ENCODE measurements around the gene RNF6.
A peak's percentile ranks its signal among the peaks of the same experiment; 100 is the strongest.
"Not testable (repeated sequence)": the region's sequence is repeated elsewhere in the genome, so short reads cannot be mapped to it uniquely, and the experiment has no call there.

Gene RNF6

GRCh38 chr13:26221721-26222519, at the start of gene RNF6:
TSS of gene RNF6 (minus strand) at chr13:26222314. CDS start at chr13:26219649, 2,665 bp downstream.
- peak; percentile 96 for DNase-seq
- in situ Hi-C loops (cut with HindIII; ENCODE audit: low pct_ligation_motif_present, low pct_unique_long_range_greater_than_20kb, low sequenced_read_pairs): no loop called here

- in situ Hi-C loops (cut with HindIII; ENCODE audit: low pct_ligation_motif_present, low pct_unique_long_range_greater_than_20kb, low sequenced_read_pairs): no loop called here
- no peak for DNase-seq
These were observed 48.6 kb upstream of the RNF6 start for GRCh38 chr13:26270707-26271106.

GRCh38 chr13:26266311-26266710, 44.2 kb upstream of the RNF6 start:
- DNase-seq: no peak
- in situ Hi-C loops (cut with HindIII; ENCODE audit: low pct_ligation_motif_present, low pct_unique_long_range_greater_than_20kb, low sequenced_read_pairs): no loop called here

- no peak for DNase-seq
- in situ Hi-C loops (cut with HindIII; ENCODE audit: low pct_ligation_motif_present, low pct_unique_long_range_greater_than_20kb, low sequenced_read_pairs): no loop called here
These were observed 40.0 kb upstream of the RNF6 start for GRCh38 chr13:26262156-26262555.

GRCh38 chr13:26259634-26260033, 37.5 kb upstream of the RNF6 start:
- in situ Hi-C loops (cut with HindIII; ENCODE audit: low pct_ligation_motif_present, low pct_unique_long_range_greater_than_20kb, low sequenced_read_pairs): no loop called here
- DNase-seq: no peak

- DNase-seq: no peak
- in situ Hi-C loops (cut with HindIII; ENCODE audit: low pct_ligation_motif_present, low pct_unique_long_range_greater_than_20kb, low sequenced_read_pairs): no loop called here
These were observed 34.9 kb upstream of the RNF6 start for GRCh38 chr13:26257049-26257448.

GRCh38 chr13:26255691-26256277, 33.7 kb upstream of the RNF6 start:
- in situ Hi-C loops (cut with HindIII; ENCODE audit: low pct_ligation_motif_present, low pct_unique_long_range_greater_than_20kb, low sequenced_read_pairs): no loop called here
- DNase-seq: peak; percentile 36

GRCh38 chr13:26255115-26255514, 33.0 kb upstream of the RNF6 start:
- no peak for DNase-seq
- in situ Hi-C loops (cut with HindIII; ENCODE audit: low pct_ligation_motif_present, low pct_unique_long_range_greater_than_20kb, low sequenced_read_pairs): no loop called here

GRCh38 chr13:26254583-26255111, 32.5 kb upstream of the RNF6 start:
- in situ Hi-C loops (cut with HindIII; ENCODE audit: low pct_ligation_motif_present, low pct_unique_long_range_greater_than_20kb, low sequenced_read_pairs): no loop called here
- DNase-seq: peak; percentile 50

GRCh38 chr13:26253787-26254582, 31.9 kb upstream of the RNF6 start, which contains the start of gene CDK8:
TSS of gene CDK8 (plus strand) at chr13:26254129. CDS start at chr13:26254642, 513 bp downstream.
- in situ Hi-C loops (cut with HindIII; ENCODE audit: low pct_ligation_motif_present, low pct_unique_long_range_greater_than_20kb, low sequenced_read_pairs): no loop called here
- peak; percentile 85 for DNase-seq

- in situ Hi-C loops (cut with HindIII; ENCODE audit: low pct_ligation_motif_present, low pct_unique_long_range_greater_than_20kb, low sequenced_read_pairs): no loop called here
These were observed 31.2 kb upstream of the RNF6 start for GRCh38 chr13:26253262-26253786.

GRCh38 chr13:26252006-26252405, 29.9 kb upstream of the RNF6 start:
- in situ Hi-C loops (cut with HindIII; ENCODE audit: low pct_ligation_motif_present, low pct_unique_long_range_greater_than_20kb, low sequenced_read_pairs); DNase-seq: not testable (repeated sequence)

More at GRCh38 chr13:26253262-26253786, 31.2 kb upstream of the RNF6 start:
- DNase-seq: no peak

GRCh38 chr13:26249551-26249950, 27.4 kb upstream of the RNF6 start:
- in situ Hi-C loops (cut with HindIII; ENCODE audit: low pct_ligation_motif_present, low pct_unique_long_range_greater_than_20kb, low sequenced_read_pairs): no loop called here
- no peak for DNase-seq

GRCh38 chr13:26247608-26248007, 25.5 kb upstream of the RNF6 start:
- in situ Hi-C loops (cut with HindIII; ENCODE audit: low pct_ligation_motif_present, low pct_unique_long_range_greater_than_20kb, low sequenced_read_pairs): no loop called here
- no peak for DNase-seq

- no peak for DNase-seq
- in situ Hi-C loops (cut with HindIII; ENCODE audit: low pct_ligation_motif_present, low pct_unique_long_range_greater_than_20kb, low sequenced_read_pairs): no loop called here
These were observed 24.9 kb upstream of the RNF6 start for GRCh38 chr13:26247011-26247410.

GRCh38 chr13:26246154-26246553, 24.0 kb upstream of the RNF6 start:
- DNase-seq: no peak
- in situ Hi-C loops (cut with HindIII; ENCODE audit: low pct_ligation_motif_present, low pct_unique_long_range_greater_than_20kb, low sequenced_read_pairs): no loop called here

- in situ Hi-C loops (cut with HindIII; ENCODE audit: low pct_ligation_motif_present, low pct_unique_long_range_greater_than_20kb, low sequenced_read_pairs): no loop called here
- no peak for DNase-seq
These were observed 14.2 kb upstream of the RNF6 start for GRCh38 chr13:26236296-26236695.

- no peak for DNase-seq
- in situ Hi-C loops (cut with HindIII; ENCODE audit: low pct_ligation_motif_present, low pct_unique_long_range_greater_than_20kb, low sequenced_read_pairs): no loop called here
These were observed 8.6 kb upstream of the RNF6 start for GRCh38 chr13:26230703-26231102.
